Astrocyte (in vitro differentiated cells and primary cell): ENCODE results near the gene CLCN7. TPM values are rescaled to one million over a fixed set of nuclear protein-coding genes. Genes with fewer than 3 reads are reported as not detected.
"Not testable (repeated sequence)": the region's sequence is repeated elsewhere in the genome, so short reads cannot be mapped to it uniquely, and the experiment has no call there.

Experiments used
- DNase-seq: peaks from one replicate; pipeline ENCODE4 v3.0.0-alpha.2; 2010; ENCODE audit warnings: low read depth
- FAIRE-seq: peaks from 2 replicates; lab custom pipeline; 2011; peaks lifted over from hg19 to GRCh38; lab: Jason Lieb, UNC
- H2AFZ ChIP-seq: 2 replicates; pipeline ENCODE4 v1.6.0; 2012; ENCODE audit warnings: low read depth, low read length, inconsistent platforms
- H3K27ac ChIP-seq: 2 replicates; pipeline ENCODE4 v1.5.1; 2011; ENCODE audit warnings: low read depth, low read length, inconsistent platforms
- H3K27me3 ChIP-seq: 2 replicates; pipeline ENCODE4 v1.6.0; 2011; ENCODE audit warnings: low read length, inconsistent platforms; ENCODE audit not compliant: insufficient read depth
- H3K36me3 ChIP-seq: 2 replicates; pipeline ENCODE4 v1.5.1; 2011; ENCODE audit warnings: low read length, inconsistent platforms; ENCODE audit not compliant: insufficient read depth
- H3K4me1 ChIP-seq: 2 replicates; pipeline ENCODE4 v1.5.1; 2011; ENCODE audit warnings: low read length, inconsistent platforms; ENCODE audit not compliant: insufficient read depth
- H3K4me2 ChIP-seq: 2 replicates; pipeline ENCODE4 v1.6.0; 2012; ENCODE audit warnings: low read length, inconsistent platforms
- H3K4me3 ChIP-seq: 2 replicates; pipeline ENCODE4 v1.5.1; 2011; ENCODE audit warnings: low read depth, mild to moderate bottlenecking, low read length, inconsistent platforms; ENCODE audit not compliant: insufficient read depth
- H3K79me2 ChIP-seq: 2 replicates; pipeline ENCODE4 v1.6.0; 2012; ENCODE audit warnings: mild to moderate bottlenecking, low read length, inconsistent platforms; ENCODE audit not compliant: insufficient read depth
- H3K9ac ChIP-seq: 2 replicates; pipeline ENCODE4 v1.6.0; 2012; ENCODE audit warnings: mild to moderate bottlenecking, low read length, inconsistent platforms
- H3K9me3 ChIP-seq: 2 replicates; pipeline ENCODE4 v1.5.1; 2012; ENCODE audit warnings: low read depth, mild to moderate bottlenecking, low read length, inconsistent platforms; ENCODE audit not compliant: insufficient read depth
- H4K20me1 ChIP-seq: 2 replicates; pipeline ENCODE4 v1.6.0; 2012; ENCODE audit warnings: low read length, inconsistent platforms; ENCODE audit not compliant: insufficient read depth
- H3K27ac Mint-ChIP-seq: one replicate; pipeline ENCODE4 v1.8.0; 2021; ENCODE audit warnings: mild to moderate bottlenecking, mixed read lengths; ENCODE audit not compliant: unreplicated experiment
- H3K27me3 Mint-ChIP-seq: one replicate; pipeline ENCODE4 v1.8.0; 2021; ENCODE audit warnings: low read depth, mixed read lengths; ENCODE audit not compliant: unreplicated experiment
- H3K36me3 Mint-ChIP-seq: one replicate; pipeline ENCODE4 v1.8.0; 2021; ENCODE audit warnings: low read depth, mixed read lengths; ENCODE audit not compliant: unreplicated experiment
- H3K4me1 Mint-ChIP-seq: one replicate; pipeline ENCODE4 v1.8.0; 2021; ENCODE audit warnings: low read depth, mixed read lengths; ENCODE audit not compliant: unreplicated experiment
- H3K4me3 Mint-ChIP-seq: one replicate; pipeline ENCODE4 v1.8.0; 2021; ENCODE audit warnings: mild to moderate bottlenecking, moderate library complexity, mixed read lengths; ENCODE audit not compliant: unreplicated experiment
- H3K9me3 Mint-ChIP-seq: one replicate; pipeline ENCODE4 v1.8.0; 2021; ENCODE audit warnings: mild to moderate bottlenecking, mixed read lengths; ENCODE audit not compliant: unreplicated experiment
- EZH2 ChIP-seq: IDR thresholded peaks from 2 replicates; pipeline ENCODE4 v1.6.1; 2012; ENCODE audit warnings: mild to moderate bottlenecking, low read length, inconsistent platforms; ENCODE audit not compliant: insufficient read depth
- total RNA-seq: library from RNA; stranded (reverse); gene quantifications from 2 replicates; pipeline ENCODE4 v1.2.1, GENCODE V29; 2021
- TF ChIP-seq, protein P1 (sequence below): IDR thresholded peaks from 2 replicates; pipeline ENCODE4 v1.5.1; 2011; ENCODE audit warnings: low read depth, mild to moderate bottlenecking, inconsistent platforms, low read length, moderate library complexity; ENCODE audit not compliant: insufficient read depth

CLCN7 gene
- total RNA-seq, 1 donor from 2014 or later: 66.7 TPM

DNA sequence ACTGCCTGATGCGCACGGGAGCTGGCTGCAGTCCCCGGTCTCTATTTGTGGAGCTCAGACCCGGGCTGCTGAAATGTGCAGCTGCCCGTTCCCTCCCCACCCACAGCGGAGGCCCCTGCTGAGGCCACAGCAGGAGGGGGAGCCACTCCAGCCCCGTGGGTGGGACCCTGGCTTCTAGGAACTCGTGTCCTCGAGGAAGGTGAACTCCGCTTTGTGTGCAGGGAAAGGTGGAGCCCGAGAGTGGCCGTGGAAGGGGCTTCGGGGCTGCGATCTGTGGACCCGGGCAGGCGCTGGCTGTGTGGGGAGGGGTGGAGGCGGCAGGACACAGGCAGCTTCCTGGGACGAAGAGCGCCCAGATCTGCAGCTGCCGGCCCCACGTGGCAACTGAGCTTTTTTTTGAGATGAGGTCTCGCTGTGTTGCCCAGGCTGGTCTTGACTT is 33.4 kb downstream of the CLCN7 start:
- Histone ChIP-seq H3K4me1 (no peaks in the 10 kb centered on the region), H3K4me2 (no peak overlapping the region), H3K79me2 (no peaks in the 10 kb centered on the region), H2AFZ (no peak overlapping the region), H3K27me3 (no peaks in the 10 kb centered on the region), H3K36me3 (no peaks in the 10 kb centered on the region), H4K20me1 (no peaks in the 10 kb centered on the region), H3K9me3 (no peaks in the 10 kb centered on the region), H3K9ac (no peak overlapping the region), H3K4me3 (no peak overlapping the region), H3K27ac (no peak overlapping the region)
- FAIRE-seq (no peak), DNase-seq (no peak)
- Mint-ChIP-seq H3K4me3 (no peak overlapping the region), H3K4me1 (no peaks in the 10 kb centered on the region), H3K9me3 (no peaks in the 10 kb centered on the region), H3K36me3 (peaks cover 3% of the 10 kb centered on the region), H3K27ac (no peak overlapping the region), H3K27me3 (peaks cover 2% of the 10 kb centered on the region)
- TF ChIP-seq, protein P1, sequence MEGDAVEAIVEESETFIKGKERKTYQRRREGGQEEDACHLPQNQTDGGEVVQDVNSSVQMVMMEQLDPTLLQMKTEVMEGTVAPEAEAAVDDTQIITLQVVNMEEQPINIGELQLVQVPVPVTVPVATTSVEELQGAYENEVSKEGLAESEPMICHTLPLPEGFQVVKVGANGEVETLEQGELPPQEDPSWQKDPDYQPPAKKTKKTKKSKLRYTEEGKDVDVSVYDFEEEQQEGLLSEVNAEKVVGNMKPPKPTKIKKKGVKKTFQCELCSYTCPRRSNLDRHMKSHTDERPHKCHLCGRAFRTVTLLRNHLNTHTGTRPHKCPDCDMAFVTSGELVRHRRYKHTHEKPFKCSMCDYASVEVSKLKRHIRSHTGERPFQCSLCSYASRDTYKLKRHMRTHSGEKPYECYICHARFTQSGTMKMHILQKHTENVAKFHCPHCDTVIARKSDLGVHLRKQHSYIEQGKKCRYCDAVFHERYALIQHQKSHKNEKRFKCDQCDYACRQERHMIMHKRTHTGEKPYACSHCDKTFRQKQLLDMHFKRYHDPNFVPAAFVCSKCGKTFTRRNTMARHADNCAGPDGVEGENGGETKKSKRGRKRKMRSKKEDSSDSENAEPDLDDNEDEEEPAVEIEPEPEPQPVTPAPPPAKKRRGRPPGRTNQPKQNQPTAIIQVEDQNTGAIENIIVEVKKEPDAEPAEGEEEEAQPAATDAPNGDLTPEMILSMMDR: no peak
- no peak for TF ChIP-seq EZH2

DNA sequence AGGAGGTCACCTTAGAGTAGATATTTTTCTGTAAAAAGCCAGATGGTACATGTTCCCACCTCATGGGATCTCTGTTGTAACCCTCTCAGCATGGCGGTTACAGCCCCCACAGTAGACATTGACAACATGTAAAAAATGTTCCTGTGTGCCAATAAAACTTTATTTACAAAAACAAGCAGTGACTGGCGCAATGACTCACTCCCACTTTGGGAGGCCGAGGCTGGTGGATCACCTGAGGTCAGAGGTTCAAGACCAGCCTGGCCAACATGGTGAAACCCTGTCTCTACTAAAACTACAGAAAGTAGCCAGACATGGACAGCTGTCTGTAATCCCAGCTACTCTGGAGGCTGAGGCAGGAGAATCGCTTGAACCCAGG is 35.1 kb downstream of the CLCN7 start:
- H3K27ac ChIP-seq, H3K27me3 Mint-ChIP-seq, H3K9me3 Mint-ChIP-seq, H3K9me3 ChIP-seq, H3K79me2 ChIP-seq, H3K4me1 ChIP-seq, H3K27me3 ChIP-seq, H3K27ac Mint-ChIP-seq, H3K4me1 Mint-ChIP-seq, H4K20me1 ChIP-seq, H3K4me3 ChIP-seq, H3K4me2 ChIP-seq, H3K36me3 Mint-ChIP-seq, H3K4me3 Mint-ChIP-seq, H2AFZ ChIP-seq, DNase-seq, H3K9ac ChIP-seq, FAIRE-seq, H3K36me3 ChIP-seq: not testable (repeated sequence)

DNA sequence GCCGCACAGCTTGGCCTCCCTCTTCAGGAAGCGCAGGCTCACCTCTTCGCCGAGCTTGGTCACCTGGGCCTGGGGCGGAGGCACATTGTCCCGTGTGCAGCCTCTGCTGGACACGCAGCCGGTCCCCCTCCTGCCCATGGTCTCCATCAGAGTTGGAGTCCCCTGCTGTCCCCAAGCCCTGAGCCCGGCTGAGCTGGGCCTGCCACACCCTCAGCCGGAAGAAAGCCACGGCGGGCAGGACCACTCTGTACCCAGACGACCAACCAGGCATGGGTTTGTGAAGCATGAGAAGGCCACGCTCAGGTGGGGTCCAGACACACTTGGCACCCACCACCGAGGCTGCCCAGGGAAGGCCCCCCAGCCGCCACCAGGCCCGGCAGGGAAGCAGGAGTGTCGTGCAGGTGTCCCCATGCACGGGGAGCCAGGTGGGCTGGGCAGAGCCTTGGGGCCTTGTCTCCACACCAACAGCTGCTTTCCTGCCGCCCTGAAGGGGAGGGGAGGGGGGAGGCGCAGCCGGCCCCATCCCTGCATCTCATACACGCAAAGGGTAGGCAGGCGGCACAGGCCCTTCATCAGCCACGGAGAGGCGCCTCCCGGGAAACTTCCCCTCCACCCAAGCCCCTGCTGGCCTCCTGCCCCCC is 35.6 kb downstream of the CLCN7 start:
- Histone ChIP-seq H3K79me2 (no peaks in the 10 kb centered on the region), H2AFZ (no peak overlapping the region), H3K9ac (no peak overlapping the region), H3K4me2 (no peak overlapping the region), H3K27ac (no peak overlapping the region), H4K20me1 (no peaks in the 10 kb centered on the region), H3K36me3 (no peaks in the 10 kb centered on the region), H3K9me3 (no peaks in the 10 kb centered on the region), H3K4me1 (no peaks in the 10 kb centered on the region), H3K4me3 (no peak overlapping the region), H3K27me3 (no peaks in the 10 kb centered on the region)
- FAIRE-seq: no peak
- no peak overlapping the region for H3K27ac Mint-ChIP-seq
- no peaks in the 10 kb centered on the region for H3K9me3 Mint-ChIP-seq
- no peak for TF ChIP-seq EZH2
- TF ChIP-seq, protein P1: no peak
- H3K27me3 Mint-ChIP-seq: peaks cover 2% of the 10 kb centered on the region
- H3K4me3 Mint-ChIP-seq: no peak overlapping the region
- H3K36me3 Mint-ChIP-seq: no peaks in the 10 kb centered on the region
- no peak for DNase-seq
- no peaks in the 10 kb centered on the region for H3K4me1 Mint-ChIP-seq
